HG03442 (cell line): ENCODE measurements around the gene ADH4.
"Not testable (repeated sequence)": the region's sequence is repeated elsewhere in the genome, so short reads cannot be mapped to it uniquely, and the experiment has no call there.

Experiments used
- ATAC-seq: cut with Tn5 transposase; IDR thresholded peaks from one replicate; pipeline ENCODE4 v1.9.1; 2021; ENCODE audit warnings: mild to moderate bottlenecking, moderate library complexity; ENCODE audit not compliant: unreplicated experiment

Gene ADH4

GRCh38 chr4:99135541-99136162, 8.4 kb downstream of the ADH4 start:
- no peak for ATAC-seq

GRCh38 chr4:99134586-99134985, 9.5 kb downstream of the ADH4 start:
- no peak for ATAC-seq

GRCh38 chr4:99131378-99131777, 12.7 kb downstream of the ADH4 start:
- ATAC-seq = no peak

- ATAC-seq = no peak
These were observed 17.7 kb downstream of the ADH4 start for GRCh38 chr4:99126376-99126775.

GRCh38 chr4:99121008-99121407, 23.1 kb downstream of the ADH4 start:
- ATAC-seq = no peak

- no peak for ATAC-seq
These were observed 23.6 kb downstream of the ADH4 start for GRCh38 chr4:99120501-99120900.

- no peak for ATAC-seq
These were observed 26.0 kb downstream of the ADH4 start for GRCh38 chr4:99117876-99118693.

GRCh38 chr4:99117122-99117841, 26.8 kb downstream of the ADH4 start:
- not testable (repeated sequence) for ATAC-seq

GRCh38 chr4:99109286-99109685, 34.8 kb downstream of the ADH4 start:
- ATAC-seq = not testable (repeated sequence)

- ATAC-seq = no peak
These were observed 39.9 kb downstream of the ADH4 start for GRCh38 chr4:99104153-99104552.

- no peak for ATAC-seq
These were observed 40.9 kb downstream of the ADH4 start for GRCh38 chr4:99103166-99103565.

GRCh38 chr4:99102634-99103033, 41.5 kb downstream of the ADH4 start:
- ATAC-seq = no peak

GRCh38 chr4:99100876-99101275, 43.2 kb downstream of the ADH4 start:
- no peak for ATAC-seq

- not testable (repeated sequence) for ATAC-seq
These were observed 44.3 kb downstream of the ADH4 start for GRCh38 chr4:99099814-99100213.

- no peak for ATAC-seq
These were observed 44.8 kb downstream of the ADH4 start for GRCh38 chr4:99099311-99099710.

GRCh38 chr4:99091841-99092240, 52.3 kb downstream of the ADH4 start:
- not testable (repeated sequence) for ATAC-seq

GRCh38 chr4:99091216-99091575, 52.9 kb downstream of the ADH4 start:
- no peak for ATAC-seq

GRCh38 chr4:99090481-99091215, 53.4 kb downstream of the ADH4 start:
- ATAC-seq = no peak

- peak; percentile 92 for ATAC-seq
These were observed 55.4 kb downstream of the ADH4 start, which contains the start of gene ADH5 for GRCh38 chr4:99088481-99089365. TSS of gene ADH5 (minus strand) at chr4:99088788. CDS start at chr4:99088700, 88 bp downstream.

GRCh38 chr4:99088023-99088449, 56.1 kb downstream of the ADH4 start:
- ATAC-seq = peak; percentile 14
